Activated CD4-positive, alpha-beta T cell treated with anti-CD3 and anti-CD28 coated beads, Interleukin-2, Interleukin-4, amounts not matched to agents 100 ng/mL and 50 ng/mL, durations not matched to agents 16 hours and 8 hours (primary cell): ENCODE results near the gene ABL1.

Source experiments
- DNase-seq: peaks from one replicate; pipeline ENCODE4 v3.0.0-alpha.2; 2020; ENCODE audit warnings: low spot score

The ABL1 gene

GRCh38 chr9:130872093-130872492 is 37.0 kb downstream of the ABL1 start:
- DNase-seq, result no peak

GRCh38 chr9:130872508-130872907 is 37.5 kb downstream of the ABL1 start:
- no peak for DNase-seq

DNA sequence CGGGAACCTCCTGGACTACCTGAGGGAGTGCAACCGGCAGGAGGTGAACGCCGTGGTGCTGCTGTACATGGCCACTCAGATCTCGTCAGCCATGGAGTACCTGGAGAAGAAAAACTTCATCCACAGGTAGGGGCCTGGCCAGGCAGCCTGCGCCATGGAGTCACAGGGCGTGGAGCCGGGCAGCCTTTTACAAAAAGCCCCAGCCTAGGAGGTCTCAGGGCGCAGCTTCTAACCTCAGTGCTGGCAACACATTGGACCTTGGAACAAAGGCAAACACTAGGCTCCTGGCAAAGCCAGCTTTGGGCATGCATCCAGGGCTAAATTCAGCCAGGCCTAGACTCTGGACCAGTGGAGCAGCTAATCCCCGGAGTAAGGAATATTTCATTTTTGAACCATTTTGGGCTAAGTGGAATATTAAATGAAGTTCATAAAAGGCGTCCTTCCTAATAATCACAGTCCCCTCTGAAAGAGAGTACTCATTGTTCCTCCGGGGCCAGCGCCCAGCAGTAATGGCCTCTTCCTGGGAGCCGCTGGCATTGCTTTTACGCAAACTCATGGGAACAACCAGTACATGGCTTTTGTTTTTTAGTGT is 38.0 kb downstream of the ABL1 start:
- no peak for DNase-seq

GRCh38 chr9:130873966-130874365 is 38.9 kb downstream of the ABL1 start:
- no peak for DNase-seq

DNA sequence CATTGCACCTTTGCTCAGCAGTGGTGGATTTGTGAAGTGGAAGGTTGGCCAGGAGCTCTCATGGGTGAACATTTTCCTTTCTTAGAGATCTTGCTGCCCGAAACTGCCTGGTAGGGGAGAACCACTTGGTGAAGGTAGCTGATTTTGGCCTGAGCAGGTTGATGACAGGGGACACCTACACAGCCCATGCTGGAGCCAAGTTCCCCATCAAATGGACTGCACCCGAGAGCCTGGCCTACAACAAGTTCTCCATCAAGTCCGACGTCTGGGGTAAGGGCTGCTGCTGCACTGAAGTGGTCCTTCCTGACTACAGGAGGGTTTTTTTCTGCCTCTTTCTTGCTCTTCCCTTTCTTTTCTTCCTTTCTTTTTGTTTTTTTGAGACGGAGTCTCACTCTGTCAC is 39.7 kb downstream of the ABL1 start:
- no peak for DNase-seq

DNA sequence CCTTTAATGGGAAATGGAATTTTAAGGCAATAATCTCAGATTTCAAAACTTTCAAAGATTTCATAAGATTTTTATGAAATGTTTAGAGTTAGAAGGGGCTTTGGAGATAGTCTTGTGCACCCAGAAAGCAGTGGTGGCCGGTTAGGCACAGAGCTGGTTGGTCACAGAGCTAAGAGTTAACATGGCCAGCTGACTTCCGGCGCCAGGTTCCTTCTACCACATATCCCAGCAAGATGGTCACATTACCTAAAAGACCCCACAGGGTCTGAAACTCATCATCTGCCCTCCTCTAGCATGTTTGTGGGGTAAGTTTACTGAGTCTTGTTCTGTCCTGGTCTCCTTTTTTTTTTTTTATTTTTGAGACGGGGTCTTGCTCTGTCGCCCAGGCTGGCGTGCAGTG is 42.2 kb downstream of the ABL1 start:
- no peak for DNase-seq

DNA sequence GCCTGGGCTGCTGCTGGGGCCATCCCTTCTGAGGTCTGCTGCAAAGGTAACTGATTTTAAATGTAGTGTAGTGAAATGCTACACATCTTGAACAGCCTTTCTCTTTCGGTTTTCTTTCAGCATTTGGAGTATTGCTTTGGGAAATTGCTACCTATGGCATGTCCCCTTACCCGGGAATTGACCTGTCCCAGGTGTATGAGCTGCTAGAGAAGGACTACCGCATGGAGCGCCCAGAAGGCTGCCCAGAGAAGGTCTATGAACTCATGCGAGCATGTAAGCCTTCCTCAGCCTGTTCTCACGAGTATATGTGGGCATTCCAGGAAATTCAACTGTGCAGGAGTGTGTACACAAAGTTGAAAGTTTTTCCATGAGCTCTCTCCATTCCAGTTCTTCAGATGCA is 43.2 kb downstream of the ABL1 start:
- no peak for DNase-seq

- no peak for DNase-seq
Measured at GRCh38 chr9:130879863-130880411, 44.9 kb downstream of the ABL1 start.

- DNase-seq, result no peak
Measured at GRCh38 chr9:130880599-130881220, 45.7 kb downstream of the ABL1 start.

DNA sequence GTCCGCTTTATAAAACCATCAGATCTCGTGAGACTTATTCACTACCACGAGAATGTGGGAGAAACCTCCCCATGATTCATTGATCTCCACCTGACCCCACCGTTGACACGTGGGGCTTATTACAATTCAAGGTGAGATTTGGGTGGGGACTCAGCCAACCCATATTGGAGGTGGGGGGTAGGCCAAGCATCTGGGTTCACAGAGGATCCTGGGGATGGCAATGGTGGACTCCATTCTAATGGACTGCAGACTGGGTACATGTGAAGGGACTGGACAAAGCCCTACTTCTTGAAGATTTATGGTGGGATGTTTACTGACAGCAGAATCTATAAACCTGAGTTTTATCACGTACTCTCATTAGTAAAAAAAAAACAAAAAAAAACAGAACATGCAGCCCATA is 46.5 kb downstream of the ABL1 start:
- no peak for DNase-seq

- DNase-seq, result no peak
Measured at GRCh38 chr9:130882696-130883225, 47.7 kb downstream of the ABL1 start.

DNA sequence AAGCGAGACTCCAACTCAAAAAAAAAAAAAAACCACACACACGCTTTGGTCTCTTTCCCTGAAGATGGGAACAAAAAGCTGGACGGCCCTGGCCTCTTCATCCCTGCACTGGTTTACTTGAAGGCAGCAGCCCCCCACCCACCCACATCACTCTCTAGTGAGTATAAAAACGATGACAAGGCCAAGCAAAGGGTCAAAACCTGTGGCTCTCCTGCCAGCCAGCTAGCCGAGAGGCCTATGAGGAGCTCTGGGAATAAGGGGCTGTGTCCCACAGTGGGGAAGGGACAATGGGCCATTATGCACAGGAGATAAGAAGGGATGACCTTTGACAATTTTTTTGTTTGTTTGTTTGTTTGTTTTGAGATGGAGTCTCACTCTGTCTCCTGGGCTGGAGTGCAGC is 48.4 kb downstream of the ABL1 start:
- no peak for DNase-seq

GRCh38 chr9:130884111-130884531 is 49.1 kb downstream of the ABL1 start:
- DNase-seq, result no peak

DNA sequence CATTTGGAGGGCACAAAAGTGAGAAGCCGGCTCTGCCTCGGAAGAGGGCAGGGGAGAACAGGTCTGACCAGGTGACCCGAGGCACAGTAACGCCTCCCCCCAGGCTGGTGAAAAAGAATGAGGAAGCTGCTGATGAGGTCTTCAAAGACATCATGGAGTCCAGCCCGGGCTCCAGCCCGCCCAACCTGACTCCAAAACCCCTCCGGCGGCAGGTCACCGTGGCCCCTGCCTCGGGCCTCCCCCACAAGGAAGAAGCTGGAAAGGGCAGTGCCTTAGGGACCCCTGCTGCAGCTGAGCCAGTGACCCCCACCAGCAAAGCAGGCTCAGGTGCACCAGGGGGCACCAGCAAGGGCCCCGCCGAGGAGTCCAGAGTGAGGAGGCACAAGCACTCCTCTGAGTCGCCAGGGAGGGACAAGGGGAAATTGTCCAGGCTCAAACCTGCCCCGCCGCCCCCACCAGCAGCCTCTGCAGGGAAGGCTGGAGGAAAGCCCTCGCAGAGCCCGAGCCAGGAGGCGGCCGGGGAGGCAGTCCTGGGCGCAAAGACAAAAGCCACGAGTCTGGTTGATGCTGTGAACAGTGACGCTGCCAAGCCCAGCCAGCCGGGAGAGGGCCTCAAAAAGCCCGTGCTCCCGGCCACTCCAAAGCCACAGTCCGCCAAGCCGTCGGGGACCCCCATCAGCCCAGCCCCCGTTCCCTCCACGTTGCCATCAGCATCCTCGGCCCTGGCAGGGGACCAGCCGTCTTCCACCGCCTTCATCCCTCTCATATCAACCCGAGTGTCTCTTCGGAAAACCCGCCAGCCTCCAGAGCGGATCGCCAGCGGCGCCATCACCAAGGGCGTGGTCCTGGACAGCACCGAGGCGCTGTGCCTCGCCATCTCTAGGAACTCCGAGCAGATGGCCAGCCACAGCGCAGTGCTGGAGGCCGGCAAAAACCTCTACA is 49.8 kb downstream of the ABL1 start:
- no peak for DNase-seq

DNA sequence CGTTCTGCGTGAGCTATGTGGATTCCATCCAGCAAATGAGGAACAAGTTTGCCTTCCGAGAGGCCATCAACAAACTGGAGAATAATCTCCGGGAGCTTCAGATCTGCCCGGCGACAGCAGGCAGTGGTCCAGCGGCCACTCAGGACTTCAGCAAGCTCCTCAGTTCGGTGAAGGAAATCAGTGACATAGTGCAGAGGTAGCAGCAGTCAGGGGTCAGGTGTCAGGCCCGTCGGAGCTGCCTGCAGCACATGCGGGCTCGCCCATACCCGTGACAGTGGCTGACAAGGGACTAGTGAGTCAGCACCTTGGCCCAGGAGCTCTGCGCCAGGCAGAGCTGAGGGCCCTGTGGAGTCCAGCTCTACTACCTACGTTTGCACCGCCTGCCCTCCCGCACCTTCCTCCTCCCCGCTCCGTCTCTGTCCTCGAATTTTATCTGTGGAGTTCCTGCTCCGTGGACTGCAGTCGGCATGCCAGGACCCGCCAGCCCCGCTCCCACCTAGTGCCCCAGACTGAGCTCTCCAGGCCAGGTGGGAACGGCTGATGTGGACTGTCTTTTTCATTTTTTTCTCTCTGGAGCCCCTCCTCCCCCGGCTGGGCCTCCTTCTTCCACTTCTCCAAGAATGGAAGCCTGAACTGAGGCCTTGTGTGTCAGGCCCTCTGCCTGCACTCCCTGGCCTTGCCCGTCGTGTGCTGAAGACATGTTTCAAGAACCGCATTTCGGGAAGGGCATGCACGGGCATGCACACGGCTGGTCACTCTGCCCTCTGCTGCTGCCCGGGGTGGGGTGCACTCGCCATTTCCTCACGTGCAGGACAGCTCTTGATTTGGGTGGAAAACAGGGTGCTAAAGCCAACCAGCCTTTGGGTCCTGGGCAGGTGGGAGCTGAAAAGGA is 50.7 kb downstream of the ABL1 start:
- no peak for DNase-seq

DNA sequence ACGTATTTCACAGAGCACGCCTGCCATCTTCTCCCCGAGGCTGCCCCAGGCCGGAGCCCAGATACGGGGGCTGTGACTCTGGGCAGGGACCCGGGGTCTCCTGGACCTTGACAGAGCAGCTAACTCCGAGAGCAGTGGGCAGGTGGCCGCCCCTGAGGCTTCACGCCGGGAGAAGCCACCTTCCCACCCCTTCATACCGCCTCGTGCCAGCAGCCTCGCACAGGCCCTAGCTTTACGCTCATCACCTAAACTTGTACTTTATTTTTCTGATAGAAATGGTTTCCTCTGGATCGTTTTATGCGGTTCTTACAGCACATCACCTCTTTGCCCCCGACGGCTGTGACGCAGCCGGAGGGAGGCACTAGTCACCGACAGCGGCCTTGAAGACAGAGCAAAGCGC is 51.9 kb downstream of the ABL1 start:
- no peak for DNase-seq

DNA sequence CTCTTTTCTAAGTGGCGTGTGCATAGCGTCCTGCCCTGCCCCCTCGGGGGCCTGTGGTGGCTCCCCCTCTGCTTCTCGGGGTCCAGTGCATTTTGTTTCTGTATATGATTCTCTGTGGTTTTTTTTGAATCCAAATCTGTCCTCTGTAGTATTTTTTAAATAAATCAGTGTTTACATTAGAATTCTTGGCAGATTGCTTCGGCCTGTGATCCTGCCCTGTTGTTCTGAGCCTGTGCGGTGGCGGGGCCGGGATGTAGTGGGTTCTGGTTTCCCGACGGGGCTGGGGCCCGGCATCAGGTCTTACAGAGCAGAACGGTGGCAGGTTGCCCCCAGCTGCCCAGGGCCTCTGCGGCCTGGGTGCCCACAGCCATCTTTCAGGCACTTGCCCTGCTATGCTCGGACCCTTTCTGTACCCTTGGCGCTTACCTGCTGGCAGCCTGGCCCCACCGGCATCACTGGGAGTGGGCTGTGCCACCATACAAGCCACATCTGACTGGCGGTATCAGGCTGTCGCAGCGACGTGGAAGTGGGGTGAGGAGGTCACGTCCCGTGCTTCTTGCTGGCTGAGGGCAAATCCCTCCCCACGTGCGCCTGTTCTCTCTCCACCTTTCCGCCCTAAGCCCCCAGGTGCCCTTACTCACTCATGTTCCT is 52.6 kb downstream of the ABL1 start:
- DNase-seq, result no peak

DNA sequence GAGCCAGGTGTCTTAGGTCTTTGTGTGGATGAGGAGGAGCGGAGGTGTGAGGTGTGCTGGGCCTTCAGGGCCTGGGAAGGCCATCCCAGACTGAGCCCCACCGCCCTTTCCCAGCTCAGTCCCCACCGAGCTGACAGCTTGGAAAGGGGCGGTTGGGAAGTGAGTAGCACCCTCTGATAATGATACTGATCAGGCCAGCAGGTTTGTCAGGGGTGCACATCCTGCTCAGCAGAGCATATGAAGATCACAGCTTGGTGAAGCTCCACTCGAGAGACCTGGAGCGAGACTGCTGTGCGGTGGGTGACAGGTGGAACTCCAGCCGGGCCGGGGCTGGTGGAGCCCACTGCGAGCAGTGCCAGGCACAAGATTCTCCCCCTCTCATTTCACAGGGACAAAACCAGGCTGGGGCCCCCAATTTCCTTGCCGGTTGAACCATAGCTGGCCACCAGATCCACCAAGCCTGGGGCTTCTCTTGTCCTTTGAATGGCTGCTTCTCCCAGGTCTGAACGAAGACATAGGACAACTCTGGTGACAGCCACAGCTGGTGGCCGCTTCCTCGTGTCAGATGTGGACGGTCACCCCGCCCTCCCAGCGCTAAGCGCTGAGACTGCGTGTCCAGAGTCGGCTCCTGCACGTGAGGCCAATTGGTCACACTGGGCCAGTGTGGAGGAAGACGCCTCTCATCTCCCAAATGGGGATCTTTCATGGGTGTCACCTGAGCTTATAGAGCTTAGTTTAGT is 53.3 kb downstream of the ABL1 start:
- no peak for DNase-seq

- DNase-seq, result no peak
Measured at GRCh38 chr9:130890124-130890523, 55.1 kb downstream of the ABL1 start.
